ENCODE results near the gene ATL2. TPM values are rescaled to one million over a fixed set of nuclear protein-coding genes. Genes with fewer than 3 reads are reported as not detected.

ATL2 gene
- total RNA-seq, 1 donor from 2014 or later = 43.2 TPM

- intact Hi-C loops (cut with micrococcal nuclease) = no loop called here
- H3K27ac Mint-ChIP-seq = no peak overlapping the region
- no peak overlapping the region for H3K4me3 Mint-ChIP-seq
- ChIA-PET POLR2A (no interaction called here), CTCF (no interaction called here)
- H3K9me3 Mint-ChIP-seq = no peaks in the 10 kb centered on the region
- no peak for TF ChIP-seq CTCF (IDR thresholded peaks at IDR 0.05)
- ATAC-seq (ENCODE audit: low read depth) = no peak
- no peak for DNase-seq
- H3K4me1 Mint-ChIP-seq = peaks cover 12% of the 10 kb centered on the region
- H3K27me3 Mint-ChIP-seq = no peaks in the 10 kb centered on the region
- H3K36me3 Mint-ChIP-seq (ENCODE audit: low read depth) = peaks cover 26% of the 10 kb centered on the region
Measured at GRCh38 chr2:38352336-38352735, 24.7 kb downstream of the ATL2 start.

GRCh38 chr2:38345323-38346038, 31.6 kb downstream of the ATL2 start:
- intact Hi-C loops (cut with micrococcal nuclease) = no loop called here
- H3K4me1 Mint-ChIP-seq = peaks cover 3% of the 10 kb centered on the region
- TF ChIP-seq CTCF (IDR thresholded peaks at IDR 0.05) = no peak
- DNase-seq (no peak), ATAC-seq (ENCODE audit: low read depth) (no peak)
- H3K27me3 Mint-ChIP-seq = no peaks in the 10 kb centered on the region
- ChIA-PET CTCF (no interaction called here), POLR2A (no interaction called here)
- H3K4me3 Mint-ChIP-seq = no peak overlapping the region
- peaks cover 5% of the 10 kb centered on the region for H3K9me3 Mint-ChIP-seq
- peaks cover 34% of the 10 kb centered on the region for H3K36me3 Mint-ChIP-seq (ENCODE audit: low read depth)
- no peak overlapping the region for H3K27ac Mint-ChIP-seq

- ChIA-PET CTCF (no interaction called here), POLR2A (no interaction called here)
- no peak for ATAC-seq (ENCODE audit: low read depth)
Measured at GRCh38 chr2:38344813-38345212, 32.3 kb downstream of the ATL2 start.

GRCh38 chr2:38343212-38343611, 33.9 kb downstream of the ATL2 start:
- POLR2A ChIA-PET = no interaction called here
- no peak for TF ChIP-seq CTCF (IDR thresholded peaks at IDR 0.05)
- Mint-ChIP-seq H3K4me3 (no peak overlapping the region), H3K36me3 (ENCODE audit: low read depth) (peaks cover 50% of the 10 kb centered on the region), H3K9me3 (peaks cover 5% of the 10 kb centered on the region), H3K4me1 (no peaks in the 10 kb centered on the region), H3K27ac (no peak overlapping the region), H3K27me3 (no peaks in the 10 kb centered on the region)
- intact Hi-C loops (cut with micrococcal nuclease) = no loop called here
- CTCF ChIA-PET = interaction anchor here (0.7 kb wide), 1 partner anchor 166 kb away, joined by 3 read pairs; no protein-coding TSS in a partner anchor
- no peak for DNase-seq
- ATAC-seq (ENCODE audit: low read depth) = no peak

More at GRCh38 chr2:38344813-38345212, 32.3 kb downstream of the ATL2 start:
- H3K27ac Mint-ChIP-seq = no peak overlapping the region
- peaks cover 38% of the 10 kb centered on the region for H3K36me3 Mint-ChIP-seq (ENCODE audit: low read depth)
- no peaks in the 10 kb centered on the region for H3K27me3 Mint-ChIP-seq
- H3K9me3 Mint-ChIP-seq = peaks cover 5% of the 10 kb centered on the region
- no peak for TF ChIP-seq CTCF (IDR thresholded peaks at IDR 0.05)
- no peak overlapping the region for H3K4me3 Mint-ChIP-seq
- no peak for DNase-seq
- intact Hi-C loops (cut with micrococcal nuclease) = no loop called here
- H3K4me1 Mint-ChIP-seq = no peaks in the 10 kb centered on the region

- no peaks in the 10 kb centered on the region for H3K9me3 Mint-ChIP-seq
- TF ChIP-seq CTCF (IDR thresholded peaks at IDR 0.05) = no peak
- intact Hi-C loops (cut with micrococcal nuclease) = no loop called here
- H3K27ac Mint-ChIP-seq = no peak overlapping the region
- no peak for DNase-seq
- POLR2A ChIA-PET = no interaction called here
- no peak overlapping the region for H3K4me3 Mint-ChIP-seq
- H3K36me3 Mint-ChIP-seq (ENCODE audit: low read depth) = peaks cover 47% of the 10 kb centered on the region
- CTCF ChIA-PET = no interaction called here
- H3K4me1 Mint-ChIP-seq = no peaks in the 10 kb centered on the region
- no peaks in the 10 kb centered on the region for H3K27me3 Mint-ChIP-seq
- no peak for ATAC-seq (ENCODE audit: low read depth)
Measured at GRCh38 chr2:38336621-38337020, 40.5 kb downstream of the ATL2 start.
